ENCODE data around the gene DCN.

DCN gene

DNA sequence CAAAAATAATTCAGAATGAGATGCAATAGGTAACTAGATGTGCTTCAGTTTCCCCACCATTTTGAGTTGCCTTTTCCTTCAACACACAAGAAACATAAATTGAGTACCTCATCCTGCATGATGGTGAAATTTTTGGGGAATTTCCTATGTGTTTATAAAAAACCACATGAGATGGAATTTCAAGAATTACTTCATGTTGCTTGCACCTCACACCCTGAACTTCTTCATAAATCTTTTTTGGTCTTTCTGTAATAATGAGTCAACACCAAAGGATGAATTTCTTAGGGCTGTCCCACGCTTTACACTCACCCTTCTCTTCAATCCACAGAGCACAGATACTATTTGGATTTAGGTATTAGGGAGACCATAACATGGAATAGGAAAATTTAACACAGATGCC, 48.7 kb downstream of the DCN start:
- no peak for DNase-seq

DNA sequence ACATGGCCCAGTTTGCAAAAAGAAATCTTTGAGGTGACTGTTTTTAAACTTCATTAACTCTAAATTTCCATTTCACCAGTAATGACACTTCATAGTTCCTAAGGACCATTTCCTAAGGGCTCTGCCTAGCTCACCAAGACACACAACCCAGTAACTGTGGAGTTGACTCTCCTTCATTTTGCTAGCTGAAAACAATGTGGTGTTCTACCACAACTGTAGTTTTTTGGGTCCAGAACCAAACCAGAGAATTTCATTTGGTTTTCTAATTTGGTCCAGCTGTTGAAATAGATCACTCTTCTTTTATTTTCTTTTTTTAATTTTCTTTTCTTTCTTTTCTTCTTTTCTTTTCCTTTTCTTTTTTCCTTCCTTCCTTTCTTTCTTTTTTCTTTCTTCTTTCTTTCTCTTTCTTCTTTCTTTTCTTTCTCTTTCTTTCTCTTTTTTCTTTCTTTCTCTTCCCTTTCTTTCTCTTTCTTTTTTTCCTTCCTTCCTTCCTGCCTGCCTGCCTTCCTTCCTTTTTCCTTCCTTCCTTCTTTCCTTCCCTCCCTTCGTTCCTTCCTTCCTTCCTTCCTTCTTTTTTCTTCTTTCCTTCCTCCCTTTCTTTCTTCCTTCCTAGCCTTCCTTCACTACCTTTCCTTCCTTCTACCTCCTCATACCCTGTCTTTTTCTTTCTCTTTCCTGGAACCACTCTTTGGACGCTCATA, 52.8 kb downstream of the DCN start:
- DNase-seq: no peak

- DNase-seq: no peak
Measured at GRCh38 chr12:91127751-91128150, 54.9 kb downstream of the DCN start.

GRCh38 chr12:91127306-91127705, 55.3 kb downstream of the DCN start:
- DNase-seq: no peak

DNA sequence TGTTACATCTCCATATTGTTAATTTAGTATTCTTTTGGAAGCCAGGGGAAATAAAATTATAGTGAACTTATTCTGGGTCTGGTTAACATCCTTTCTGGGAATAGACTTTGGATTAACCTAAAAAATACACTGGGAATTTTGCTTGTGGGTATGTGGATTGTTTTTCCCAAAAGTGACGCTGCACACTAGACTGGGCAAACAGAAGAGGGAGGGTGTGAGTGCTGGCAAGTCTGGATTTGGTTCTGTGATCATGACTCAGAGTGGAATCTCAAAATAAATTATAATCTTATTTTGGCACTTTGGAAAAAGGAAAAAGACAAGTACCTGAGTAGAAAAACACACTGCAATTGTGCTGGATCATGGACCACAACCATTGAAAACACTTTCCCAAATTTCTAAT, 56.1 kb downstream of the DCN start:
- no peak for DNase-seq

DNA sequence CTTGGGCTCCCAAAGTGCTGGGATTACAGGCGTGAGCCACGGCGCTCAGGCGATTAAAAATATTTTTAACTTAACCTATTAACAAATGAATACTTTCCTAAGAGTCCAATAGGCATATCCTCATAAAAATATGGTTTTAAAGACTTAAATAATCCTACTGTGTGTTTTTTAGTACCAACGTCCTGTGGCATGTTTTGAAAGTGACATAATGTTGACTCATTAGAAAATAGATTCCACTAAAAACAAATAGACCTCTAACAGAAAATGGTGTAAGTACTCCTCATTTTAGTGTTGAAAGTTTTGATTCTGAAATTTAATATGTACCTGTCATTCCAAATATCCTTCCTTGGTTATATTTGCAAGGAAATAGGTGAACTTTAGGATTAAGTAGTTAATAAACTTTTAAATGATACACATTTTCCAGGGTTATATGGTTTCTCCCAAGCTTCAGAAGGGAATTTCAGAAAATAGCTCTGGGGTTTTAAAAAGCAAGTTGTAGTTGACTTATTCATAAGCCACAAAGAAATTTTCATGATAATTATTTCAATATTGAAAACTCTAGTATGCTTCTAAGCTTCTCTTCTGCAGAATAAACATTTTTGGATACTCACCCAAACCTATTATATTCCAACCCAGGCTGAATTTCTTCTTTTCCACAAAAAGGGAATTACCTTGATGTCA, 59.2 kb downstream of the DCN start:
- DNase-seq: no peak

GRCh38 chr12:91120781-91121180, 61.8 kb downstream of the DCN start:
- no peak for DNase-seq

- no peak for DNase-seq
Measured at GRCh38 chr12:91119089-91119488, 63.5 kb downstream of the DCN start.

DNA sequence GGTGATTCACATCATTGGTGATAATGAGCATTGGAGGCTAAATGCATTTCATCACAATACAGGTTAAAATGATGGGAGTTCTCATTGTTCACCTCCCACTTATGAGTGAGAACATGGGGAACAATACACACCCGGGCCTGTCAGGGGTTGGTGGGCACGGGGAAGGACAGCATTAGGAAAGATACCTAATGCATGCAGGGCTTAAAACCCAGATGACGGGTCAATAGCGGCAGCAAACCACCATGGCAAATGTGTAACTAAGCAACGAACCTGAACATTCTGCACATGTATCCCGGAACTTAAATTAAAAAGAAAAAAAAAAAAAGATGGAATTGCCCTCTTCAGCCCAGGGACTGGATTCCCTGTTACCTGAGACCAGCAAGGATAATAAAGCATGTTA, 69.0 kb downstream of the DCN start:
- no peak for DNase-seq

- DNase-seq: no peak
Measured at GRCh38 chr12:91111366-91112325, 71.0 kb downstream of the DCN start, which contains the start of gene LUM. TSS of gene LUM (minus strand) at chr12:91111494. CDS start at chr12:91108979, 2,515 bp downstream.

DNA sequence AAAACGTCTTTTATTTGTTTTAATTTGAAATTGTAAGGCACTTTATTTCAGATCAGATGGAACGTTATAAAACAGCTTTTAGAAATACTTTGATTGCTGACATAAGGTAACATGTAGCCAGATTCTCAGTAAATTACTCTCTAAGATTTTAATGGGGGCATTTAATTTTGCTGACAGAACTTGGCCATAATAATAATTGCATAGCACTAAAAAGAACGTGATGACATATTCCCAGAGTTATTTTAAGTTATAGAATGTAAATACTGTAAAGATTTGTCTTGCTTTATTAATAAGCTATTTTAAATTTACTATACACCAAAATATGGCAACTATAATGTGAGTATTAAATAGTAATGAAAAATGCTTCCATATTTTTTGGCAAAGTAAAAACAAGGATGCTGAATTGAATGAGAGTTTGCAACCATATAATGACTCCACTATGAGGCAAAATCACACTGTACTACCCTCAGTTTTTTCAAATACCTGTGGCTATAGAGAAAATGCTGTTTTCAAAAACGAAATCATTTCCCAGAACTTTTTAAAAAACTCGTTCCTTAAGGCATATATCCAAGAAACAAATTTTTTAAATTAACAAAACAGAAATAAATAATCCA, 72.2 kb downstream of the DCN start:
- no peak for DNase-seq

GRCh38 chr12:91109581-91110310, 72.9 kb downstream of the DCN start:
- DNase-seq: no peak

DNA sequence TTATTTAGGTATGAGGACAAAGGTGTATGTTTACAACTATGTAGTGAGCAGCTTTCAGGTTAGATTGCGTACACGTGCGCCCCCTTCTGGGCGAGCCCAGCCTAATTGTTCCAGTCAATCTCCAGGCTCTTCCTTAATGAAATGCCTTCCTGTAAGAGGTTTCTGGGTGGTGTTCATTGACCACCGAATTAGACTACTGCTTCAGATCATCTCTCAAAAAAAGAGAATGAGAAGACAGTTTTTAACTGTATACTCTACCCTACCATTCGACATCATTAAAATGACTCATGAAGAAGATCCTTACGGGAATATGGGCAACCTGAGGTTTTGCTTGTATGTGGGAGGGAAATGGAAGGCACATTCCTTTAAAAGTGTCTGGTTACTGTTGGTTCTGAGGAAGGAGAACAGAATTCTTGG, 73.5 kb downstream of the DCN start:
- no peak for DNase-seq

DNA sequence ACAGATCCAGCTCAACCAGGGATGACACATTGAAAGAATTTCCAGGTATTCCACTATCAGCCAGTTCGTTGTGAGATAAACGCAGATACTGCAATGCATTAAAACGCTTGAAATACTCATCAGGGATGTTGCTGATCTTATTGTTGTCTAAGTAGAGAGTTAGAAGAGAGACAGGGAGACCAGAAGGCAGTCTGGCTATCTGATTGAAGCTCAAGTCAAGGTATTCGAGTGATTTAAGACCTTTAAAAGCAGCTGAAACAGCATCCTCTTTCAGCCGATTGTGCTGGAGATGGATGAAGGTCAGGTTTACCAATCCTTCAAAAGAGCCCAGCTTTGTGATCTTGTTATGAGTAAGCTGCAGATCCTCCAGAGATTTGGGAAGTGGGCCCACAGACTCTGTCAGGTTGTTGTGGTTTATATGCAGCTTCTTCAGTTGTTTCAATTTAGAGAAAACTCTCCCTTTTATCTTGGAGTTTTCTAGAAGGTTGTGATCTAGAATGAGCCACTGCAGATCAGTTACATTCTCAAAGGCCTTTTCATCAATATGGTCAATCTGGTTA, 74.3 kb downstream of the DCN start:
- no peak for DNase-seq

DNA sequence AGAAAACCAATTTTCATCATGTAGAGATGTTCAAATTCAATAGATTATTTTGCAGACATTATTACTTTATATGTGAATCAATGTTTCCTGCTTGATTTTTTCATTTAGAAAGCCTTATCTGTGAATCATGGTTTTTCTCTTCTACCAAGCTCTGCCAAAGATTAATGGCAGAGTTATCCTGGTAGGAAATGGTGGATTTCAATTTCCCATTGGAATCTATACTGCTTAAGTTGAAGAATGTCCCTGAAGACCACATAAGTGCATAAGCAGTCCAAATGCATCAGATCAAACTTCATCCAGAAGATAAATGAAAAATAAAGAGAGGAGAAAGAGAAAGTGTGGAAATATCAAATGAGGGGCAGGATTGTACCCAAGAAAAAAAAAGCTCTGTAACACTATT, 76.3 kb downstream of the DCN start:
- no peak for DNase-seq

GRCh38 chr12:91105807-91106206, 76.8 kb downstream of the DCN start:
- no peak for DNase-seq

DNA sequence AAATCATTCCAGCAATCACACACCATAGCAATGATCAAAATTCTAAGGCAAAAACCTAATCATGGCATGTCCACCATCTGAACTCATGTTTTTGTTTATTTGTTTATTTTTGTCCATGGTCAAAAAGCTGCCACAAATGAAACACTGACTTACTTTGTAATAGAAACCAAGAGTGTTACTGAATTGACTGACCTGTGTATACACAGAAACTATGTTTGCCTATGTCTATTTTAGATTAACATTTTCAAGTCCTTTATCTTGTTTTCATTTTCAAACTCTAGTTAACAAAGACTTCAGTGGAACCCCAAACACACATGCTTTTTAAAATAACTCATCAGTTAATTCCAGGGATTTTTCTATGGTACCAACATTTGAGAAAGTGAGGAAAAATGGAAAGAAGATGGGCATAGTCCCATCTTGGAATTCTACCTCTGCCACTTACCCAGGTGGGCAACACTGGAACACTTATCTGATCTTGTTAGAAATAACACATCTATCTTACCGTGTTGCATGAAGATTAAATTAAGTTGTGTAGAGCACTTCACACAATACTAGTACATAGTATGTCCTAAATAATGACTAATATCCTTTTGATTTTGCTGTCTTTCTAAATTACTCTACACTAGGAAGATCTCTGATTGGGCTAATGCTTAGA, 77.7 kb downstream of the DCN start:
- no peak for DNase-seq

DNA sequence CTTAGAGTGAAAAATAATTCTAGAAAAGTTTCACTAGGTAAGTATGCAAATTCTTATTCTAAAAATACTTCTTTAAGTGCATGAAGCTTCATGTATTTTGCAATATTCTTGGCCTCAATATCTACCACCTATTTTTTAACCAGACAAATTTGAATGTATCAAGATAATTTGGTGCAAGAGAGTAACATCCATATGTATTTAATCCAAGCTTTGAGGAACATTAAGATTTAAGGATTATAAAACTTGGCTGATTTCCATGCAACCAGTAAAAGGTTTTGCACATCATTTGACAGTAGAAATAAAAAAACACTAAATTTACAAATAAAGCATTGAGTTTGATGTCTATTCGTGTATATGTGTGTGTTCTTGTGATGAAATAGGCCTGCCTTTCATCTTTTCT, 79.0 kb downstream of the DCN start:
- no peak for DNase-seq

- DNase-seq: no peak
Measured at GRCh38 chr12:91103101-91103500, 79.5 kb downstream of the DCN start.

DNA sequence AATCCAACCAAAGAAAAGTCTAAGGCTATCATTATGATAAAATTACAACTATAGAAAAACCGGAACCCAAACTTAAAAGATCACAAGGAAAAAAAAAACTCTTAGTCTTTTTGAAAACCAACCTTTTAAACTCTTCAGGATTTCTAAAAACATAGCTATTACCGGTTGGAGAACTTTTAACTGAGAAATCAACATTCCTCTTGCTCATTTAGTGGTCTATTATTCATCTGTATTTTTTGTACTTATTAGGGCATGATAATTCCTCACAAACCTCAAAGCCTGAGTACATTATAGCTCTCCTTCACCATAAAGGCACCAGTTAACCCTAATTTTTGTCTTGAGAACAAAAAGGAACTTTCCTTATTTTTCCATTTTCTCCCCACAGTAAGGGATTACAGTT, 81.7 kb downstream of the DCN start:
- no peak for DNase-seq

- DNase-seq: no peak
Measured at GRCh38 chr12:91099836-91100235, 82.8 kb downstream of the DCN start.

Measured in GOT3 (cell line).